Astrocyte of the hippocampus (primary cell): ENCODE measurements around the gene TTC21B.
"Not testable (repeated sequence)": the region's sequence is repeated elsewhere in the genome, so short reads cannot be mapped to it uniquely, and the experiment has no call there.

ENCODE experiments used
- DNase-seq: peaks from one replicate; pipeline ENCODE4 v3.0.0; 2011; ENCODE audit warnings: low read depth, low spot score

TTC21B gene

GRCh38 chr2:165886487-165887146 is 67.0 kb downstream of the TTC21B start:
- DNase-seq = no peak

- DNase-seq = peak; percentile 28
Measured at GRCh38 chr2:165877565-165878550, 75.7 kb downstream of the TTC21B start.

DNA sequence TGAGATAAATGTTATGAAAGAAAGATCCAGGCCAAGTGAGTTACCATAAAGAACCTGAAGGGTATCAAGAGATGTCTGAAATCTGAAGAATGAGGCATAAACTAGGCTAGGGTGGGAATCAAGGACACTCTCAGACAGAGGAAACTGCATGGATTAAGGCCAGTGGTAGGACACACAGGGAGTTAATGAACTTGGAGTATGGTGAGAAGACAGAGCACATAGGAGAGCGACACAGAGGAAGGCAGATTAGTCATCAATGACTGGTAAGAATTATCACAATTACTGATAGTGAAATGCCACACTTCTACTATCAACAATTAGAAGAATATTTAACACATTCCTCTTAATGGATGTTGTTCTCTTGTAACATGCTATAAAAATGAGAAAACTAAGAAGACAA is 76.9 kb downstream of the TTC21B start:
- DNase-seq = peak; percentile 13

GRCh38 chr2:165876269-165876668 is 77.3 kb downstream of the TTC21B start:
- DNase-seq = no peak

- peak; percentile 77 for DNase-seq
Measured at GRCh38 chr2:165874445-165875039, 79.0 kb downstream of the TTC21B start.

- DNase-seq = no peak
Measured at GRCh38 chr2:165872101-165872791, 81.3 kb downstream of the TTC21B start.

- DNase-seq = no peak
Measured at GRCh38 chr2:165871025-165871424, 82.6 kb downstream of the TTC21B start.

GRCh38 chr2:165870346-165870745 is 83.2 kb downstream of the TTC21B start:
- no peak for DNase-seq

GRCh38 chr2:165868211-165868610 is 85.4 kb downstream of the TTC21B start:
- DNase-seq = peak; percentile 72

DNA sequence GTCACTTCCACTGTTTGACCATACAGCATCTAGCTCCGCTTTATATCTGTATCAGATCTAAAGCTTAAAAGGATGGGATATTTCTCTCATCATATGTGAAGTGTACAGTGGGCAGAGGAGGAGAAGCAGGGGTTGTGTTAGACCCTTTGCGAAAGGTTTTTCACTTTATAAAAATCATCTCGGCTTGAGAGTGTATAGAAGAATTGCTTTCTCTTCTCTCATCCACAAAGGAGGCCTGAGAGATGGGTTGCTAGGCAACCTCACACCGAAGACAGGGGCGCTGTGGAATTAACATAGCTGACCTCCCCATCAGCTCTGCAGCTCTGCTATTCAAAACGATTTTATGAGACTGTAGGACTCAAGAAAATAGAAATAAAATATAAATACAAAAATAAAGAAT is 89.3 kb downstream of the TTC21B start:
- DNase-seq = no peak

DNA sequence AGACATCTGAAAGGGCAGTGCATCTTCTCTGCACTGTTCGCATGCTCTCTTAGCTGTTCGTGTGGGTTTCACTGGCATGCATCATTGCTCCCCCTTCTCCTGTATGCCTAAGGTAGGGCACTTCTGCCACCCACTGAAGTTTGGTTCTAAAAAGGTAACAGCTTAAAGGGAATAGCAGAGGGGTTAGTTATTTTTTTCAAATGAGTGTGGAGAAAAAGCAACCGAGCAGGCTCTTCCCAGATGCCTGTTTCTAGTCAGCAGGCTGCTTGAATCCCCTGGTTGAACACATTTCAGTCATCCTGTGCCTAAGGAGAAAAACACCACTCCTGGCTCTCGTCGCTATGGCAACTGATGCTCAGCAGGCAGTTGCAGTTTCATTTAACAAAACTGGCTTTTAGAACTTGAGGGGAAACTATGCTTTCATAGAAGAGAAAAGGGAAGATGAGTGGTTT is 89.7 kb downstream of the TTC21B start:
- peak; percentile 24 for DNase-seq

GRCh38 chr2:165861083-165861482 is 92.5 kb downstream of the TTC21B start:
- DNase-seq = not testable (repeated sequence)

DNA sequence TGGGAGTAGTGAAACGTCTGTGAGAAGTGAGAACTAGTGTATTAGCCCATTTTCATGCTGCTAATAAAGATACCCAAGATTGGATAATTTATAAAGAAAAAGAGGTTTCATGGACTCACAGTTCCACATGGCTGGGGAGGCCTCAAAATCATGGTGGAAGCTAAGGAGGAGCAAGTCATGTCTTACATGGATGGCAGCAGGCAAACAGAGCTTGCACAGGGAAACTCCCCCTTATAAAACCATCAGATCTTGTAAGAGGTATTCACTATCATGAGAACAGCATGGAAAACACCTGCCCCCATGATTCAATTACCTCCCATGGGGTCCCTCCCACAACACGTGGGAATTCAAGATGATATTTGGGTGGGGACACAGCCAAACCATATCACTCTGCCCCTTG is 93.9 kb downstream of the TTC21B start:
- not testable (repeated sequence) for DNase-seq

GRCh38 chr2:165857876-165858275 is 95.7 kb downstream of the TTC21B start:
- DNase-seq = no peak

- DNase-seq = no peak
Measured at GRCh38 chr2:165852394-165852793, 101.2 kb downstream of the TTC21B start.

GRCh38 chr2:165847001-165847400 is 106.6 kb downstream of the TTC21B start:
- no peak for DNase-seq

GRCh38 chr2:165846056-165846455 is 107.5 kb downstream of the TTC21B start:
- no peak for DNase-seq

GRCh38 chr2:165844216-165844615 is 109.4 kb downstream of the TTC21B start:
- no peak for DNase-seq

GRCh38 chr2:165843351-165843750 is 110.2 kb downstream of the TTC21B start:
- no peak for DNase-seq

DNA sequence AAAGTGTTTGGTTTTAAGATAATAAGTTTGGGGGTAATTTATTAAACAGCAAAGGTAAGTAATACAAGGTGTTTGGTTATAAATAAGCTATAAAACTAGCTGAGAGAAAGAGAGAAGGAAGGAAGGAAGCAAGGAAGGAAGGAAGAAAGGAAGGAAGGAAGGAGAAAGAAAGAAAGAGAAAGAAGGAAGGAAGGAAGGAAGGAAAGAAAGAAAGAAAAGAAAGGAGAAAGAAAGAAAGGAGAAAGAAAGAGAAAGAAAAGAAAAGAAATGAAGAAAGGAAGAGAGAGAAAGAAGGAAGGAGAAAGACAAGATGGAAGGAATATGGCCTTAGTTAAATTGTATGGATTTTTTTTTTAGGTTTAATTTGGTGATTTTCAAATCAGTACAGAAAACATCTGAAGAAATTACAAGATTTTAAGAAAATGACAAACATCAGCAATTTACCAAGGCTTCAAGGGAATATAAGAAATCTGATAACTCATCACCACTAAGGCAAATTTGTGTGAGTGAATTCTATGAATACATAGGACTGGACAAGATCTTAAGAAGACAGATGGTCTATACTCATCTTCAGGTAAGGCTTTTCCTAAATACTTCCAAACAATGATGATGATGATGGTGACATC is 113.1 kb downstream of the TTC21B start:
- no peak for DNase-seq

GRCh38 chr2:165839610-165840009 is 114.0 kb downstream of the TTC21B start:
- peak; percentile 15 for DNase-seq
